Mesothelial cell of epicardium (in vitro differentiated cells): ENCODE measurements around the gene FBXO41. TPM values are rescaled to one million over a fixed set of nuclear protein-coding genes. Genes with fewer than 3 reads are reported as not detected.

ENCODE experiments used
- DNase-seq, 2 experiments: peaks; one replicate each; pipeline ENCODE4 v3.0.0; 2021; ENCODE audit warnings: low spot score in 2 of 2; ENCODE audit not compliant: unreplicated experiment in 2 of 2
- H3K27ac Mint-ChIP-seq: 2 replicates; pipeline ENCODE4 v1.8.0; 2021; ENCODE audit warnings: mixed read lengths
- H3K27me3 Mint-ChIP-seq: 2 replicates; pipeline ENCODE4 v1.8.0; 2021; ENCODE audit warnings: low read depth, mixed read lengths
- H3K36me3 Mint-ChIP-seq: 2 replicates; pipeline ENCODE4 v1.8.0; 2021; ENCODE audit warnings: mixed read lengths
- H3K4me1 Mint-ChIP-seq: 2 replicates; pipeline ENCODE4 v1.8.0; 2021; ENCODE audit warnings: mixed read lengths
- H3K4me3 Mint-ChIP-seq: 2 replicates; pipeline ENCODE4 v1.8.0; 2021; ENCODE audit warnings: mild to moderate bottlenecking, moderate library complexity, mixed read lengths
- H3K9me3 Mint-ChIP-seq: 2 replicates; pipeline ENCODE4 v1.8.0; 2021; ENCODE audit warnings: mixed read lengths
- CTCF ChIP-seq: fragments of 200-600 bp; sonication (generic); IDR thresholded peaks from one replicate; pipeline ENCODE4 v1.5.0; 2021; ENCODE audit warnings: antibody characterized with exemption; ENCODE audit not compliant: unreplicated experiment
- total RNA-seq: library from RNA; stranded (reverse); gene quantifications from 3 replicates; pipeline ENCODE4 v1.2.1, GENCODE V29; 2021

FBXO41 gene
- total RNA-seq, 1 donor from 2014 or later: 8.1 TPM

GRCh38 chr2:73314441-73314840, 30.2 kb upstream of the FBXO41 start:
- no peak overlapping the region for H3K4me3 Mint-ChIP-seq
- DNase-seq: no peak
- H3K27me3 Mint-ChIP-seq: peaks cover 79% of the 10 kb centered on the region
- no peaks in the 10 kb centered on the region for H3K4me1 Mint-ChIP-seq
- H3K36me3 Mint-ChIP-seq: no peaks in the 10 kb centered on the region
- no peak overlapping the region for H3K27ac Mint-ChIP-seq
- peaks cover 8% of the 10 kb centered on the region for H3K9me3 Mint-ChIP-seq
- no peak for TF ChIP-seq CTCF

- no peak for TF ChIP-seq CTCF
- Mint-ChIP-seq H3K4me1 (no peaks in the 10 kb centered on the region), H3K36me3 (no peaks in the 10 kb centered on the region), H3K9me3 (peaks cover 8% of the 10 kb centered on the region), H3K4me3 (no peak overlapping the region), H3K27ac (no peak overlapping the region), H3K27me3 (peaks cover 83% of the 10 kb centered on the region)
- no peak for DNase-seq
These were observed 23.4 kb upstream of the FBXO41 start for GRCh38 chr2:73307720-73308119.

- Mint-ChIP-seq H3K36me3 (no peaks in the 10 kb centered on the region), H3K27me3 (peaks cover 91% of the 10 kb centered on the region), H3K4me1 (no peaks in the 10 kb centered on the region), H3K9me3 (no peaks in the 10 kb centered on the region), H3K27ac (no peak overlapping the region), H3K4me3 (no peak overlapping the region)
- TF ChIP-seq CTCF: no peak
- DNase-seq: no peak
These were observed 17.4 kb upstream of the FBXO41 start for GRCh38 chr2:73301636-73302035.

- peaks cover 92% of the 10 kb centered on the region for H3K27me3 Mint-ChIP-seq
- no peak for TF ChIP-seq CTCF
- DNase-seq: no peak
These were observed 16.6 kb upstream of the FBXO41 start for GRCh38 chr2:73300926-73301325.

GRCh38 chr2:73297586-73297985, 13.3 kb upstream of the FBXO41 start:
- peaks cover 91% of the 10 kb centered on the region for H3K27me3 Mint-ChIP-seq
- no peak for DNase-seq
- no peak overlapping the region for H3K27ac Mint-ChIP-seq
- no peaks in the 10 kb centered on the region for H3K4me1 Mint-ChIP-seq
- H3K36me3 Mint-ChIP-seq: no peaks in the 10 kb centered on the region
- no peaks in the 10 kb centered on the region for H3K9me3 Mint-ChIP-seq
- H3K4me3 Mint-ChIP-seq: no peak overlapping the region
- TF ChIP-seq CTCF: no peak

More at GRCh38 chr2:73300926-73301325, 16.6 kb upstream of the FBXO41 start:
- Mint-ChIP-seq H3K4me1 (no peaks in the 10 kb centered on the region), H3K4me3 (no peak overlapping the region), H3K9me3 (no peaks in the 10 kb centered on the region), H3K27ac (no peak overlapping the region), H3K36me3 (no peaks in the 10 kb centered on the region)

GRCh38 chr2:73297151-73297559, 12.9 kb upstream of the FBXO41 start:
- Mint-ChIP-seq H3K4me3 (no peak overlapping the region), H3K36me3 (no peaks in the 10 kb centered on the region), H3K27ac (no peak overlapping the region), H3K4me1 (no peaks in the 10 kb centered on the region), H3K27me3 (peaks cover 91% of the 10 kb centered on the region), H3K9me3 (no peaks in the 10 kb centered on the region)
- TF ChIP-seq CTCF: no peak
- DNase-seq: no peak
